GM12875 (cell line): ENCODE measurements around the gene UXT.
A peak's percentile ranks its signal among the peaks of the same experiment; 100 is the strongest.

Experiments used
- H3K4me3 ChIP-seq: one replicate; pipeline ENCODE4 v1.5.1; 2011; ENCODE audit warnings: low read depth, low read length, control low read depth
- CTCF ChIP-seq: IDR thresholded peaks from 2 replicates; pipeline ENCODE4 v1.5.1; 2011; ENCODE audit warnings: low read depth, mild to moderate bottlenecking, control low read depth, inconsistent platforms, low read length, moderate library complexity, borderline replicate concordance; ENCODE audit not compliant: insufficient read depth

The UXT gene

GRCh38 chrX:47658684-47659420, at the start of gene UXT:
Gene UXT (minus strand): TSS chrX:47659180. CDS start chrX:47658927, 253 bp downstream.
- no peak for TF ChIP-seq CTCF
- H3K4me3 ChIP-seq = peak within 1 kb of the TSS; percentile 78

- TF ChIP-seq CTCF = no peak
- H3K4me3 ChIP-seq = no peak overlapping the region
Measured at GRCh38 chrX:47707031-47707780, 48.2 kb upstream of the UXT start.

GRCh38 chrX:47706575-47706974, 47.6 kb upstream of the UXT start:
- no peak overlapping the region for H3K4me3 ChIP-seq
- no peak for TF ChIP-seq CTCF

GRCh38 chrX:47704736-47705135, 45.8 kb upstream of the UXT start:
- no peak for TF ChIP-seq CTCF
- H3K4me3 ChIP-seq = no peak overlapping the region

- TF ChIP-seq CTCF = no peak
Measured at GRCh38 chrX:47697181-47697580, 38.2 kb upstream of the UXT start.

GRCh38 chrX:47690175-47690574, 31.2 kb upstream of the UXT start:
- no peak for TF ChIP-seq CTCF
- no peak overlapping the region for H3K4me3 ChIP-seq

More at GRCh38 chrX:47697181-47697580, 38.2 kb upstream of the UXT start:
- no peak overlapping the region for H3K4me3 ChIP-seq

GRCh38 chrX:47687263-47687662, 28.3 kb upstream of the UXT start:
- H3K4me3 ChIP-seq = no peak overlapping the region
- TF ChIP-seq CTCF = no peak
